GM15510 (cell line): ENCODE results near the gene IRAK3.

Experiments used
- POLR2A ChIP-seq: IDR thresholded peaks from 3 replicates; pipeline ENCODE4 v1.6.1; 2011; ENCODE audit warnings: borderline replicate concordance; ENCODE audit not compliant: insufficient read length; ENCODE audit errors: extremely low read depth

Gene IRAK3

GRCh38 chr12:66239295-66239694 lies 50.3 kb downstream of the IRAK3 start:
- TF ChIP-seq POLR2A: no peak

- no peak for TF ChIP-seq POLR2A
These were observed 51.2 kb downstream of the IRAK3 start for GRCh38 chr12:66240096-66240820.

- TF ChIP-seq POLR2A: no peak
These were observed 52.3 kb downstream of the IRAK3 start for GRCh38 chr12:66241061-66242043.

GRCh38 chr12:66242311-66242710 lies 53.3 kb downstream of the IRAK3 start:
- no peak for TF ChIP-seq POLR2A

- TF ChIP-seq POLR2A: no peak
These were observed 54.9 kb downstream of the IRAK3 start for GRCh38 chr12:66243911-66244310.

- TF ChIP-seq POLR2A: no peak
These were observed 55.4 kb downstream of the IRAK3 start for GRCh38 chr12:66244446-66244845.

- TF ChIP-seq POLR2A: no peak
These were observed 58.7 kb downstream of the IRAK3 start for GRCh38 chr12:66247741-66248140.

- no peak for TF ChIP-seq POLR2A
These were observed 62.0 kb downstream of the IRAK3 start for GRCh38 chr12:66251049-66251448.

GRCh38 chr12:66252771-66253170 lies 63.8 kb downstream of the IRAK3 start:
- TF ChIP-seq POLR2A: no peak

- TF ChIP-seq POLR2A: no peak
These were observed 66.7 kb downstream of the IRAK3 start for GRCh38 chr12:66255737-66256136.

- no peak for TF ChIP-seq POLR2A
These were observed 69.0 kb downstream of the IRAK3 start for GRCh38 chr12:66258011-66258410.

GRCh38 chr12:66262737-66263136 lies 73.7 kb downstream of the IRAK3 start:
- no peak for TF ChIP-seq POLR2A

GRCh38 chr12:66268562-66268961 lies 79.5 kb downstream of the IRAK3 start:
- no peak for TF ChIP-seq POLR2A

- TF ChIP-seq POLR2A: no peak
These were observed 80.1 kb downstream of the IRAK3 start for GRCh38 chr12:66269142-66269541.

GRCh38 chr12:66269757-66270383 lies 80.9 kb downstream of the IRAK3 start:
- TF ChIP-seq POLR2A: no peak
